ENCODE results near the gene SMCO3. TPM values are rescaled to one million over a fixed set of nuclear protein-coding genes. Genes with fewer than 3 reads are reported as not detected.
A peak's percentile ranks its signal among the peaks of the same experiment; 100 is the strongest.

SMCO3 gene
- total and polyA plus RNA-seq, 2 of the 13 experiments (the other 11 are each of a cell fraction or from before 2014, with no cell fraction given) = 0.29 to 0.42 TPM

DNA sequence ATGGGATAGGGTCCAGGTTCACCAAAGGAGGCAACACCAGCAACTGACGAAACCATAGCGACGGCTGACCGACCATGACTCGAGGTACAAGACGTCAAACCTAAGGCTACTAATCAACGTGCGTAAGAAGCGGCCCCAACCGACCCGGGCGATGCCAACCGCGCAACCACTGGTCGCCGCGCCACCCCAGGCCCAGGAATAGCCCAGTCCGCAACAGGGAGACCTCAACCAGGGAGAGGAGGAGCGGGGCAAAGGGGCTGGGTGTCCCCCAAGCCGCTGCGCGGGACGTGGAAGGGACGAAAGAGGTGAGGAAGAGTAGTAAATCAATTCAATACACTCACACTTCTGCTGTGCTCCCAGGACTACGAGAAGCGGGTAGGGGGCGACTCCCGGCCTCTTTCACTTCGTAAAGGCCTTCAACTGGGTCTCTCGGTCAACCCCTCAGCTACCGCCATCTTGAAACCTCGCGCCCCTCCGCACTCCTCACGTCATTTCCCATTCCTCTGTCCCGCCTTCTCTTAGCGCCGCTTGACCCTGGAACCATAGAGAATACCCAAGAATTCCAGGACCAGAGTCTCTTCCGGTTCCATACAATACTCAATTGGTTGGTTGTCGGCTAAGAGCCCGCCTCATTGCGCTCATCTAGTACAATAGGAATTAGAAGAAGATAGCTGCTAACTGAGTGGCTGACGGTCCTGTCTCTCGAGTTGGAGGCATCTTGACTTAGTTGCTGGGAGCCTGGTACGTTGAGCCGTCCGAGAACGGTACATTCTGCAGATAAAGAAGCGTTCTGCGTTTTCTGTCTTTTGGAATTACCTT is 10.8 kb downstream of the SMCO3 start, which contains the start of the genes C12orf60 and WBP11 (continued):
- TF ChIP-seq, protein P1, sequence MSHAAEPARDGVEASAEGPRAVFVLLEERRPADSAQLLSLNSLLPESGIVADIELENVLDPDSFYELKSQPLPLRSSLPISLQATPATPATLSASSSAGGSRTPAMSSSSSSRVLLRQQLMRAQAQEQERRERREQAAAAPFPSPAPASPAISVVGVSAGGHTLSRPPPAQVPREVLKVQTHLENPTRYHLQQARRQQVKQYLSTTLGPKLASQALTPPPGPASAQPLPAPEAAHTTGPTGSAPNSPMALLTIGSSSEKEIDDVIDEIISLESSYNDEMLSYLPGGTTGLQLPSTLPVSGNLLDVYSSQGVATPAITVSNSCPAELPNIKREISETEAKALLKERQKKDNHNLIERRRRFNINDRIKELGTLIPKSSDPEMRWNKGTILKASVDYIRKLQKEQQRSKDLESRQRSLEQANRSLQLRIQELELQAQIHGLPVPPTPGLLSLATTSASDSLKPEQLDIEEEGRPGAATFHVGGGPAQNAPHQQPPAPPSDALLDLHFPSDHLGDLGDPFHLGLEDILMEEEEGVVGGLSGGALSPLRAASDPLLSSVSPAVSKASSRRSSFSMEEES (CRISPR knock-in tag; IDR thresholded peaks at IDR 0.05) = peak; percentile 59
- TF ChIP-seq ZNF839 (CRISPR knock-in tag; IDR thresholded peaks at IDR 0.05; ENCODE audit: borderline replicate concordance) (0 out of 2 replicates have a peak, but pooled peaks have one; percentile 43), MED1 (CRISPR knock-in tag; IDR thresholded peaks at IDR 0.05) (no peak), GTF2F1 (IDR thresholded peaks at IDR 0.05; ENCODE audit: low read length) (no peak), PHF21A (CRISPR knock-in tag; IDR thresholded peaks at IDR 0.05) (peak; percentile 52; the same call in 1 of the 2 replicates), PCBP2 (optimal IDR thresholded peaks at IDR 0.05; ENCODE audit: low read depth, low read length, poor library complexity, severe bottlenecking) (no peak), ZC3H13 (CRISPR knock-in tag; IDR thresholded peaks at IDR 0.05) (0 out of 2 replicates have a peak, but pooled peaks have one; percentile 27), ZSCAN31 (CRISPR knock-in tag; IDR thresholded peaks at IDR 0.05; ENCODE audit: low read depth) (no peak), NKX3-1 (CRISPR knock-in tag; IDR thresholded peaks at IDR 0.05) (0 out of 2 replicates have a peak, but pooled peaks have one; percentile 54), JUN (CRISPR knock-in tag; IDR thresholded peaks at IDR 0.05) (no peak), ZBTB10 (CRISPR knock-in tag; IDR thresholded peaks at IDR 0.05; ENCODE audit: borderline replicate concordance) (no peak), ZBTB1 (CRISPR knock-in tag; IDR thresholded peaks at IDR 0.05; ENCODE audit: borderline replicate concordance) (no peak), ZNF704 (CRISPR knock-in tag; IDR thresholded peaks at IDR 0.05; ENCODE audit: borderline replicate concordance) (no peak), ZNF510 (CRISPR knock-in tag; IDR thresholded peaks at IDR 0.05; ENCODE audit: low read depth) (no peak; the same call in 1 of the 2 replicates), SATB2 (CRISPR knock-in tag; IDR thresholded peaks at IDR 0.05) (no peak), DMAP1 (CRISPR knock-in tag; IDR thresholded peaks at IDR 0.05) (peak; percentile 55; the same call in 1 of the 2 replicates), ZNF891 (CRISPR knock-in tag; IDR thresholded peaks at IDR 0.05) (0 out of 2 replicates have a peak, but pooled peaks have one; percentile 24), ZNF138 (CRISPR knock-in tag; IDR thresholded peaks at IDR 0.05; ENCODE audit: low read depth) (no peak), SNAI1 (CRISPR knock-in tag; IDR thresholded peaks at IDR 0.05; ENCODE audit: borderline replicate concordance) (no peak), MAFG (CRISPR knock-in tag; IDR thresholded peaks at IDR 0.05) (no peak), SAP130 (CRISPR knock-in tag; IDR thresholded peaks at IDR 0.05; ENCODE audit: low read depth) (peak; percentile 93), SNRNP70 (IDR thresholded peaks at IDR 0.05; ENCODE audit: low read depth, low read length) (no peak), FOXK1 (CRISPR knock-in tag; IDR thresholded peaks at IDR 0.05; ENCODE audit: borderline replicate concordance, low read depth) (no peak), ZNF841 (CRISPR knock-in tag; IDR thresholded peaks at IDR 0.05; ENCODE audit: borderline replicate concordance) (no peak)
- TF ChIP-seq, protein P2, sequence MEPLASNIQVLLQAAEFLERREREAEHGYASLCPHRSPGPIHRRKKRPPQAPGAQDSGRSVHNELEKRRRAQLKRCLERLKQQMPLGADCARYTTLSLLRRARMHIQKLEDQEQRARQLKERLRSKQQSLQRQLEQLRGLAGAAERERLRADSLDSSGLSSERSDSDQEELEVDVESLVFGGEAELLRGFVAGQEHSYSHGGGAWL (CRISPR knock-in tag; IDR thresholded peaks at IDR 0.05) = no peak
